ENCODE results near the gene MPP1.

- TF ChIP-seq CTCF (IDR thresholded peaks at IDR 0.05; ENCODE audit: low read depth, low read length, poor library complexity, severe bottlenecking) (no peak), EZH2phosphoT487 (IDR thresholded peaks at IDR 0.05; ENCODE audit: borderline replicate concordance, low read length) (no peak)
Measured at GRCh38 chrX:154805696-154806091, 409 bp upstream of the MPP1 start.

Measured in DOHH2 (cell line).